ENCODE results near the gene ZBTB17. TPM values are rescaled to one million over a fixed set of nuclear protein-coding genes. Genes with fewer than 3 reads are reported as not detected.

Gene ZBTB17
- total and polyA plus RNA-seq, 9 of the 15 experiments (the other 6 are each of a cell fraction or from before 2014, with no cell fraction given), result 1.1 to 53.4 (median 29.6) TPM

DNA sequence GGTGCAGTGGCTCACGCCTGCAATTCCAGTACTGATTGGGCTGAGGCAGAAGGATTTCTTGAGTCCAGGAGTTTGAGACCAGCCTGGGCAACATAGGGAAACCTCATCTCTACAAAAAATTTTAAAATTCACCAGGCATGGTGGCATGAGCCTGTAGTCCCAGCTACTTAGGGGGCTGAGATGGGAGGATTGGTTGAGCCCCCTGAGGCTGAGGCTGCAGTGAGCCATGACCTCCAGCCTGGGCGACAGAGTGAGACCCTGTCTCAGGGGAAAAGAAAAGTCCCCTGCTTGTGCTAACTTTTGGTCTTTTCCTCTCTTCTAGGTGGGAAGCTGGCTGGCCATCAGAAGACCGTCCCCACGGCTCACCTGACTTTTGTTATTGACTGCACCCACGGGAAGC, 29.7 kb upstream of the ZBTB17 start:
- Histone ChIP-seq H3K79me2 (ENCODE audit: control insufficient read depth, insufficient read depth, low read length) (no peaks in the 10 kb centered on the region), H3K4me3 (no peak overlapping the region), H3K27me3 (ENCODE audit: control insufficient read depth in 2 of 2, insufficient read depth in 2 of 2, low read length in 2 of 2) (peaks cover 2 to 11% of the 10 kb centered on the region in 2 experiments; a peak in 2 of 5 replicates), H3K4me1 (replicated peaks in 1 of 2; ENCODE audit: control insufficient read depth in 2 of 2, insufficient read depth in 2 of 2, low read length in 2 of 2) (peaks cover 8 to 13% of the 10 kb centered on the region in 2 experiments; a peak in 4 of 5 replicates), H3K36me3 (ENCODE audit: control insufficient read depth, insufficient read depth, low read length) (no peaks in the 10 kb centered on the region), H3K4me2 (ENCODE audit: insufficient read depth, low read length) (no peak overlapping the region), H2AFZ (ENCODE audit: low read depth, low read length) (no peak overlapping the region), H3K9me3 (replicated peaks; ENCODE audit: control insufficient read depth, insufficient read depth, low read depth, low read length) (no peaks in the 10 kb centered on the region), H3K27ac (ENCODE audit: extremely low read depth, low read depth, low read length) (no peak overlapping the region), H4K20me1 (replicated peaks; ENCODE audit: control insufficient read depth, insufficient read depth, low read length) (no peaks in the 10 kb centered on the region), H3K9ac (ENCODE audit: insufficient read depth in 1 of 2, low read depth in 2 of 2, low read length in 2 of 2) (peak overlapping the region in 1 of 2 experiments; percentile 74; a peak in 2 of 4 replicates), H3K9me1 (ENCODE audit: control insufficient read depth, insufficient read depth, low read length) (no peaks in the 10 kb centered on the region)
- intact Hi-C loops (cut with micrococcal nuclease), result loop anchor here (5.0 kb wide), 1 partner anchor 67 kb away; the partner anchor contains the start of gene FAM131C
- TF ChIP-seq, protein P1, sequence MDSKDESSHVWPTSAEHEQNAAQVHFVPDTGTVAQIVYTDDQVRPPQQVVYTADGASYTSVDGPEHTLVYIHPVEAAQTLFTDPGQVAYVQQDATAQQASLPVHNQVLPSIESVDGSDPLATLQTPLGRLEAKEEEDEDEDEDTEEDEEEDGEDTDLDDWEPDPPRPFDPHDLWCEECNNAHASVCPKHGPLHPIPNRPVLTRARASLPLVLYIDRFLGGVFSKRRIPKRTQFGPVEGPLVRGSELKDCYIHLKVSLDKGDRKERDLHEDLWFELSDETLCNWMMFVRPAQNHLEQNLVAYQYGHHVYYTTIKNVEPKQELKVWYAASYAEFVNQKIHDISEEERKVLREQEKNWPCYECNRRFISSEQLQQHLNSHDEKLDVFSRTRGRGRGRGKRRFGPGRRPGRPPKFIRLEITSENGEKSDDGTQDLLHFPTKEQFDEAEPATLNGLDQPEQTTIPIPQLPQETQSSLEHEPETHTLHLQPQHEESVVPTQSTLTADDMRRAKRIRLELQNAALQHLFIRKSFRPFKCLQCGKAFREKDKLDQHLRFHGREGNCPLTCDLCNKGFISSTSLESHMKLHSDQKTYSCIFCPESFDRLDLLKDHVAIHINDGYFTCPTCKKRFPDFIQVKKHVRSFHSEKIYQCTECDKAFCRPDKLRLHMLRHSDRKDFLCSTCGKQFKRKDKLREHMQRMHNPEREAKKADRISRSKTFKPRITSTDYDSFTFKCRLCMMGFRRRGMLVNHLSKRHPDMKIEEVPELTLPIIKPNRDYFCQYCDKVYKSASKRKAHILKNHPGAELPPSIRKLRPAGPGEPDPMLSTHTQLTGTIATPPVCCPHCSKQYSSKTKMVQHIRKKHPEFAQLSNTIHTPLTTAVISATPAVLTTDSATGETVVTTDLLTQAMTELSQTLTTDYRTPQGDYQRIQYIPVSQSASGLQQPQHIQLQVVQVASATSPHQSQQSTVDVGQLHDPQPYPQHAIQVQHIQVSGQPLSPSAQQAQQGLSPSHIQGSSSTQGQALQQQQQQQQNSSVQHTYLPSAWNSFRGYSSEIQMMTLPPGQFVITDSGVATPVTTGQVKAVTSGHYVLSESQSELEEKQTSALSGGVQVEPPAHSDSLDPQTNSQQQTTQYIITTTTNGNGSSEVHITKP (IDR thresholded peaks at IDR 0.05; ENCODE audit: partially characterized antibody), result peak; percentile 88
- no peak for TF ChIP-seq SETDB1 (IDR thresholded peaks at IDR 0.05; ENCODE audit: low read length)
- CTCF ChIA-PET (ENCODE audit: low intra/inter-chr PET ratio), result no interaction called here
- in situ Hi-C loops (cut with MboI), result no loop called here
- POLR2A ChIA-PET, result interaction anchor here (0.6 to 0.8 kb wide), 3 partner anchors 241 to 700 kb away, joined by 3 read pairs; no protein-coding TSS in a partner anchor
- DNase-seq (ENCODE audit: extremely low read depth in 1 of 4, low spot score in 3 of 4) (no peak), FAIRE-seq (no peak), ATAC-seq (no peak)
- 16% methylated on average over 5 of the region's 5 CpGs for WGBS (ENCODE audit: insufficient coverage, low coverage, missing lambda C conversion rate)
- BruUV-seq (replicated peaks), result no TSS peak

All from K562 (cell line).